Sigmoid colon (tissue), 7 donors: Measurements from ENCODE around the gene MAGEA2. TPM values are rescaled to one million over a fixed set of nuclear protein-coding genes. Genes with fewer than 3 reads are reported as not detected.
"Not testable (repeated sequence)": the region's sequence is repeated elsewhere in the genome, so short reads cannot be mapped to it uniquely, and the experiment has no call there.

Experiments
- DNase-seq: peaks from one replicate; pipeline ENCODE4 v3.0.0-alpha.2; 2019
- H3K27ac ChIP-seq, 4 donors: fragments of 200-600 bp; sonication (generic); one replicate each; pipeline ENCODE4 v1.5.1; 2016 to 2019; ENCODE audit warnings: mild to moderate bottlenecking in 1 of 4
- H3K27me3 ChIP-seq, 3 donors: fragments of 200-600 bp; sonication (generic); one replicate each; pipeline ENCODE4 v1.5.1; 2019; ENCODE audit warnings: mild to moderate bottlenecking in 1 of 3
- H3K36me3 ChIP-seq, 4 donors: fragments of 200-600 bp; sonication (generic); one replicate each; pipeline ENCODE4 v1.5.1; 2016 to 2019
- H3K4me1 ChIP-seq, 4 donors: fragments of 200-600 bp; sonication (generic); one replicate each; pipeline ENCODE4 v1.5.1; 2017 to 2019
- H3K4me3 ChIP-seq, 4 donors: fragments of 200-600 bp; sonication (generic); one replicate each; pipeline ENCODE4 v1.5.1; 2017 to 2019; ENCODE audit warnings: mild to moderate bottlenecking in 2 of 4, moderate library complexity in 1 of 4
- H3K9me3 ChIP-seq, 4 donors: fragments of 200-600 bp in 3 of 4; sonication (generic) in 3 of 4; one replicate each; pipeline versions ENCODE4 v1.5.1 to v1.6.1; 2013 to 2019
- CTCF ChIP-seq, 4 experiments: fragments of 450-650 bp in 3 of 4; fragments of 200-600 bp in 1 of 4; IDR thresholded peaks; one replicate each; pipeline ENCODE4 v1.5.1; 2016 to 2019; ENCODE audit warnings: antibody characterized with exemption in 4 of 4, mild to moderate bottlenecking in 3 of 4, moderate library complexity in 2 of 4
- EP300 ChIP-seq, 4 donors: sonication (generic); formaldehyde crosslinking; IDR thresholded peaks; one replicate each; pipeline ENCODE4 v1.6.1; 2017; ENCODE audit warnings: antibody characterized with exemption in 4 of 4
- POLR2A ChIP-seq, 2 donors: fragments of 450-650 bp; IDR thresholded peaks; one replicate each; pipeline ENCODE4 v1.6.1; 2016; ENCODE audit warnings: antibody characterized with exemption in 2 of 2, mild to moderate bottlenecking in 2 of 2, moderate library complexity in 2 of 2
- POLR2AphosphoS5 ChIP-seq, 4 donors: sonication (generic); formaldehyde crosslinking; IDR thresholded peaks; one replicate each; pipeline ENCODE4 v1.6.1; 2017; ENCODE audit warnings: antibody characterized with exemption in 4 of 4
- WGBS, 2 donors: extraction: QIAGEN DNeasy Blood & Tissue Kit; methylation state at CpG; one replicate each; pipeline ENCODE4 v1.1.7; 2013; 5-methylcytosine and 5-hydroxymethylcytosine counted together
- intact Hi-C: fragments of 100-400 bp; cut with DNase I; formaldehyde crosslinking; loops from one replicate; pipeline ENCODE4 v1.15.1; 2023
- polyA plus RNA-seq, 3 donors: library from polyadenylated mRNA; stranded (reverse); fragments of 200-250 nt; gene quantifications; one replicate each; pipeline ENCODE4 v1.2.3, GENCODE V29; 2013
- total RNA-seq, 4 donors: library from RNA; depleted of rRNA; stranded (reverse); fragments of >200 nt; gene quantifications; one replicate each; pipeline ENCODE4 v1.1.0, GENCODE V29; 2016
- donor health status: healthy with polysubstance abuse.
- donor health status: Bipolar disorder and iron deficiency.
- donor health status: healthy.

MAGEA2 gene
- total and polyA plus RNA-seq, 7 donors = not detected

- WGBS, 2 donors = 62 to 74% methylated on average over 7 of the region's 7 CpGs
- H3K4me1 ChIP-seq = no peaks in the 10 kb centered on the region
- no peak for DNase-seq
Observed at GRCh38 chrX:152725409-152725808, 28.2 kb downstream of the MAGEA2 start.

GRCh38 chrX:152713815-152714787 lies 39.5 kb downstream of the MAGEA2 start, which contains the start of gene MAGEA2B:
Gene MAGEA2B, plus strand, starts transcription at chrX:152714628. Its CDS starts 2,479 bp downstream, at chrX:152717107.
- no CpG with 5 or more reads among the region's 35 CpGs for WGBS, 2 donors
- H3K4me3 ChIP-seq, H3K36me3 ChIP-seq, H3K27ac ChIP-seq, H3K27me3 ChIP-seq, H3K4me1 ChIP-seq, intact Hi-C loops, DNase-seq, H3K9me3 ChIP-seq: not testable (repeated sequence)

More at GRCh38 chrX:152725409-152725808, 28.2 kb downstream of the MAGEA2 start:
- Histone ChIP-seq H3K36me3 (no peaks in the 10 kb centered on the region), H3K9me3 (no peaks in the 10 kb centered on the region), H3K27me3 (no peaks in the 10 kb centered on the region), H3K27ac (no peak overlapping the region), H3K4me3 (no peak overlapping the region)
- TF ChIP-seq POLR2A (IDR thresholded peaks at IDR 0.05) = no peak
- TF ChIP-seq POLR2AphosphoS5 (IDR thresholded peaks at IDR 0.05) = no peak
- TF ChIP-seq CTCF (IDR thresholded peaks at IDR 0.05) = no peak
- no peak for TF ChIP-seq EP300 (IDR thresholded peaks at IDR 0.05)
- intact Hi-C loops = no loop called here

GRCh38 chrX:152713195-152713594 lies 40.4 kb downstream of the MAGEA2 start:
- DNase-seq, intact Hi-C loops: not testable (repeated sequence)

GRCh38 chrX:152709173-152709572 lies 44.5 kb downstream of the MAGEA2 start, which contains the start of gene CSAG2:
Gene CSAG2, minus strand, starts transcription at chrX:152709273. Its CDS starts 161 bp downstream, at chrX:152709112.
- DNase-seq = not testable (repeated sequence)
- no CpG with 5 or more reads among the region's 2 CpGs for WGBS, 2 donors

More at GRCh38 chrX:152713195-152713594, 40.4 kb downstream of the MAGEA2 start:
- H3K27me3 ChIP-seq, H3K4me1 ChIP-seq, H3K4me3 ChIP-seq, H3K9me3 ChIP-seq, H3K27ac ChIP-seq, H3K36me3 ChIP-seq: not testable (repeated sequence)
- WGBS, 2 donors = no CpG with 5 or more reads among the region's 5 CpGs

GRCh38 chrX:152706500-152706899 lies 47.1 kb downstream of the MAGEA2 start:
- H3K27me3 ChIP-seq, H3K4me1 ChIP-seq, H3K4me3 ChIP-seq, DNase-seq, H3K9me3 ChIP-seq, H3K27ac ChIP-seq, H3K36me3 ChIP-seq, intact Hi-C loops: not testable (repeated sequence)
- 85 to 86% methylated on average over 4 of the region's 7 CpGs for WGBS, 2 donors

More at GRCh38 chrX:152709173-152709572, 44.5 kb downstream of the MAGEA2 start, which contains the start of gene CSAG2:
- H3K27me3 ChIP-seq, H3K36me3 ChIP-seq, intact Hi-C loops, H3K27ac ChIP-seq, H3K9me3 ChIP-seq, H3K4me3 ChIP-seq, H3K4me1 ChIP-seq: not testable (repeated sequence)

- H3K4me1 ChIP-seq, DNase-seq, H3K9me3 ChIP-seq, H3K4me3 ChIP-seq, intact Hi-C loops, H3K36me3 ChIP-seq, H3K27ac ChIP-seq, H3K27me3 ChIP-seq: not testable (repeated sequence)
- 89 to 95% methylated on average over 4 of the region's 5 CpGs for WGBS, 2 donors
Observed at GRCh38 chrX:152700390-152700789, 53.3 kb downstream of the MAGEA2 start.

Other genes with a start within 250 kb of the MAGEA2 start
- gene GABRQ, start 115.9 kb downstream of the MAGEA2 start, total RNA-seq = under 1 TPM in 1 of 4 donors, not detected in 3; under 0.01 TPM
- gene GABRQ, start 115.9 kb downstream of the MAGEA2 start, polyA plus RNA-seq = under 1 TPM in 1 of 3 donors, not detected in 2; 0.06 TPM
- not detected for gene MAGEA3, start 55.0 kb downstream of the MAGEA2 start, total RNA-seq
- gene MAGEA3, start 55.0 kb downstream of the MAGEA2 start, polyA plus RNA-seq = not detected
- gene CSAG2, start 44.6 kb downstream of the MAGEA2 start, total RNA-seq = not detected
- gene CSAG2, start 44.6 kb downstream of the MAGEA2 start, polyA plus RNA-seq = not detected
- not detected for gene MAGEA2B, start 39.2 kb downstream of the MAGEA2 start, total RNA-seq
- gene MAGEA2B, start 39.2 kb downstream of the MAGEA2 start, polyA plus RNA-seq = not detected
- not detected for gene CSAG1, start 20.1 kb downstream of the MAGEA2 start, total RNA-seq
- gene CSAG1, start 20.1 kb downstream of the MAGEA2 start, polyA plus RNA-seq = not detected
- gene MAGEA12, start 20.1 kb downstream of the MAGEA2 start, total RNA-seq = not detected
- not detected for gene MAGEA12, start 20.1 kb downstream of the MAGEA2 start, polyA plus RNA-seq
- not detected for gene CSAG3, start 5.4 kb upstream of the MAGEA2 start, total RNA-seq
- gene CSAG3, start 5.4 kb upstream of the MAGEA2 start, polyA plus RNA-seq = not detected
- not detected for gene MAGEA6, start 15.8 kb upstream of the MAGEA2 start, total RNA-seq
- gene MAGEA6, start 15.8 kb upstream of the MAGEA2 start, polyA plus RNA-seq = not detected
- gene CETN2, start 76.9 kb upstream of the MAGEA2 start, total RNA-seq = 10 to 100 TPM; 44.3 to 56.4 (median 48.4) TPM
- gene CETN2, start 76.9 kb upstream of the MAGEA2 start, polyA plus RNA-seq = 10 to 100 TPM; 22.7 to 32.4 (median 26.2) TPM
- gene NSDHL, start 77.2 kb upstream of the MAGEA2 start, total RNA-seq = 1 to 10 TPM; 6.1 to 9.9 (median 8.4) TPM
- gene NSDHL, start 77.2 kb upstream of the MAGEA2 start, polyA plus RNA-seq = 10 to 100 TPM; 11.8 to 32.5 (median 14.4) TPM
- gene ZNF185, start 144.2 kb upstream of the MAGEA2 start, total RNA-seq = 1 to 10 TPM in 3 of 4 donors, under 1 TPM in 1; 0.55 to 3.8 (median 2.6) TPM
- 1 to 10 TPM; 1.8 to 4.2 (median 2.3) TPM for gene ZNF185, start 144.2 kb upstream of the MAGEA2 start, polyA plus RNA-seq
- not detected for gene PNMA5, start 240.3 kb upstream of the MAGEA2 start, total RNA-seq
- under 1 TPM in 1 of 3 donors, not detected in 2; 0.03 TPM for gene PNMA5, start 240.3 kb upstream of the MAGEA2 start, polyA plus RNA-seq